NCI-H774 (cell line): ENCODE data around the gene PRG2.
A peak's percentile ranks its signal among the peaks of the same experiment; 100 is the strongest.
"Not testable (repeated sequence)": the region's sequence is repeated elsewhere in the genome, so short reads cannot be mapped to it uniquely, and the experiment has no call there.

Experiments used
- DNase-seq: peaks from one replicate; lab custom pipeline; 2025; lab: John Stamatoyannopoulos, UW

The PRG2 gene

DNA sequence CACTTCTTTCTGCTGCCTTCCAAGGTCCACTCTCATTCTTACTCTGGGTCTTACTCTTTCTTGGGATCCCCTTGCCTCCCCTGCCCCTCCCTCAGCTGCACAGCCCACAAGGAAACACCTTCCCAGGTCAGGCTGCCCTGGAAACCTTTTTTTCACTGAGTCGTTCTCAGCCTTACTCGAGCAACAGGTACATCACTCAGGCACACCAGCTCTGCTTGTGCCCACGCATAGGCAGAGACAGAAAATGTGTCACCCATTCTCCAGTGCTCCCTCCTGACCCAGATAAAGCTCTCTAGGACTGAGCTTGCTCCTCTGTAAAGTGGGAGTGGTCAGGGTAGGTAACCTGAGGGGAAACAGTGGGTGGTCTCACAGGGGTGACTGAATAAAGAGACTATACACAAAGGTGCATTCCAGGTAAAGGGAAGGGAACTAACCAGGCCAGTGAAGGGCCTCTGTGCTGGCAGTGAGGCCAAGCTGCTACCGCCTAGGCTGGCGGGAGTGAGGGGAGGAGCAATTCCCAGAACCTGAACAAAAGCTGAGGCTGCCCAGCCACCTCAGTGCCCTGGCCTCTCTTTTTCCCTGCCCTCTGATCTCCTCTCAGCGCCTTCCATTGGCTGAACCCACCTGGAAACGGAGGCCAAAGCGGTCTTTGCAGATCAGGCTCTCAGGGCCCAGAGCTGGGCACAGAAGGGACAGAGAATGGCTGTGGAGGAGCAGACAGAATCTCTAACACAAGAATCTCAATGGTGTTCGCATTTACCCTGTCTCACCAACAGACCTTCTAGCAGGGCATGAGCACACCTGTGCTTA is 25.4 kb downstream of the PRG2 start:
- DNase-seq = no peak

DNA sequence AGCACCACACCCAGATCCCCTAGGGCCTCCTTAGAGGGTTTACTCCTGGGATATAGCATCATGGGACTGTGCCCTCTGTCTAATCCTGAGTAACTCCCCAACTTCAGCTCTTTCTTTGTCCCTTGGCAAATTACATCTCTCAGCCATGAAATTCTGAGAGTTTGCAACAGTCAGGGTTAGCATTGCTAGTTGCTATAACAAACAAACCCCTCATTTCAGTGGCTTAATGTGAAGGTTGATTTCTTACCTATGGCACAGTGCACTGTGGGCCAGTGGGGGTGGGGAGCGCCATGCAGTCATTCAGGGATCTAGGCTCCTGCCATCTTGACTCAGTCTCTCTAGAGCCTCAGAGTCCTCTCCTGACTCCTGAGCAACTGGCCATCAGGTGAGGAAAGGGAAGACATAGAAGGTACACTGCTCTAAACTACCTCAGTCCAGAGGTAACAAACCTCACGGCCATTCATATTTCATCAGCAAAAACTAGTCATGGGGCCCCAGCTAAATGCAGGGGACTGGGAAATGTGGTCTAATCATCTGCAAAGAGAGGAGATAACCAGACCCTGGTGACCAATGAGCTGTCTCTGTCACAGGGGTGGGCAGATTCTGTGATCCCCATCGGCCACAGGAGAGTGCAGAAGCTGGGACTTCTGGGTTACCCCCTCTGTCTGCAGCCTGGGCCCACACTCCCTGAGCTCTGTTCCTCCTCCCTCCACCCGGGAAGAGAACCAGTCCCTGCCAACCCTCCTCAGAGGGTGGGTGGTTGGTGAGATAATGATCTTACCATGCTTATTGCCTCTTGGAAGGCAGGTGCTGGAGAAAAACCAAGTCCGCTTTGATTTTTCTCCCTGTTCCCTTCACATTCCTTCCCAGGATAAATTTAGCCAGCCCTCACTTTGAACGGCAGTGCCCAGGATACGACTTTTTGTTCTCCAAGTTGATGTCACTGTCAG is 27.0 kb downstream of the PRG2 start:
- no peak for DNase-seq

DNA sequence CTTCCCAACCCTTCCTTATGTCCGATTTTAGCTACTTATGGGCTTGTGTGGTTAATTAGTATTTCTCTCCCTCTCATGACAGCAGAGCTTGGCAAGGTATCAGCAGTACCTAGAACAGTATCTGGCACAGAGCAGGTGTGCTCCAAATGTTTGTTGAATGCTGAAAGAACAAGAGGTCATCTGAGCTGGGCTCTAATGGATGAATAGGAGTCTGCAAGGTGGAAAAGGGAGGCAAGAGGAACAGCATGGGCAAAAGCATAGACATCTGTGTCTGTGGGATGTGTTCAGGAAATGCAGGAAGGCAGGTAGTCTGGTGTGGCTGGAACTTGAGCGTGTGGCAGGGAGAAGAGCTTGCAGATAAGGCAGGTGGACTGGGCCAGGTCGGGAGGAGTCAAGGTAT is 28.5 kb downstream of the PRG2 start:
- DNase-seq = no peak

DNA sequence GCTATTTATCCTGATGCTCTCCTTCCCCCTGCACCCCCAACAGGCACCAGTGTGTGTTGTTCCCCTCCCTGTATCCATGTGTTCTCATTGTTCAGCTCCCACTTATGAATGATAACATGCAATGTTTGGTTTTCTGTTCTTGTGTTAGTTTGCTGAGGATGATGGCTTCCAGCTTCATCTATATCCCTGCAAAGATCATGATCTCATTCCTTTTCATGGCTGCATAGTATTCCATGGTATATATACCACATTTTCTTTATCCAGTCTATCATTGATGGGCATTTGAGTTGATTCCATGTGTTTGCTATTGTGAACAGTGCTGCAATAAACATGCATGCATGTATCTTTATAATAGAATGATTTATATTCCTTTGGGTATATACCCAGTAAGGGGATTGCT is 29.0 kb downstream of the PRG2 start:
- DNase-seq = not testable (repeated sequence)

DNA sequence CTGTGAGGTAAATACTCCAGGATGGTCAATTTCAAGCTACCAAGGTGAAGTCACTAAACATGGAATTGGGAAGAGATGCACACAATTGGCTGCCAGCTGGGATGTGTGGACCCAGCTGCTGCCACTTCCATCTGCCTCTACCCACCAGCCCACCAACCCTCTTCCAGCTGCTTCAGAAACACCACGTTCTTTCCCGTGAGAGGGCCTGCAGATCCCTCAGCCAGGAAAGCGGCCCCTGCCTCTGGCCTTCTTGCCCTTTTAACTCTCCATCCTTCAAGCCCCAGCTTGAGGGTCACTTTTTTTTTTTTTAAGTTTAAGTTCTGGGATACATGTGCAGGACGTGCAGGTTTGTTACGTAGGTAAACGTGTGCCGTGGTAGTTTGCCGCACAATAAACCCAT is 29.5 kb downstream of the PRG2 start:
- no peak for DNase-seq

DNA sequence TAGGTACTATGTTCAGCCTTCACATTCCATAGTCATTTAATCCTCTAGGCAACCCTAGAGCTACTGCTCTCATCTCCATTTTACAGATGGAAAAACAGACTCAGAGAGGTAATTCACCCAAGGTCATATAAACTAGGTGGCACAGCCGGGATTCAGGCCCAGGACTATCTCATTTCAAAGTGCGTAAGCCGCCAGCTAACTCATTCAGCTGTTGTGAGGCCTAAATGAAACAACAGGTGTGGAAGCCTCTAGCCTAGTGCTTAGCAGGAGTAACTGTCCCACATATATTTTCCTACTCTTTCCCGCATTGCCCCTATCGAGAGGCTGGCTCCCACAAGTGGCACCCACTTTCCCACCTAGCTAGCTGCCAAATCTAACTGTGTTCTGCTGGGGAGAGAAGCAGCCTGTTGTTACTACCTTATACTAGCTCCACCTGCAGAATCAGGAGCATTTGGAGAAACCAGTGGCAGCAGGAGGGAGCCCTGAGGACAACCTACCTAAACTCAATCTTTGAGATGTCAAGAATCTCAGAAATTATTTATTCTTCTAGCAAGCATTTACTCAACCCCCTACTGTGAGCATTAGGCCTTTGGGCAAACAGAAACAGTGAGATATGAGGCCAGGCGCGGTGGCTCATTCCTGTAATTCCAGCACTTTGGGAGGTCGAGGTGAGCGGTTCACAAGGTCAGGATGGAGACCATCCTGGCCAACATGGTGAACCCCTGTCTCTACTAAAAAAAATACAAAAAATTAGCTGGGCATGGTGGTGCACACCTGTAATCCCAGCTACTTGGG is 30.4 kb downstream of the PRG2 start:
- no peak for DNase-seq

DNA sequence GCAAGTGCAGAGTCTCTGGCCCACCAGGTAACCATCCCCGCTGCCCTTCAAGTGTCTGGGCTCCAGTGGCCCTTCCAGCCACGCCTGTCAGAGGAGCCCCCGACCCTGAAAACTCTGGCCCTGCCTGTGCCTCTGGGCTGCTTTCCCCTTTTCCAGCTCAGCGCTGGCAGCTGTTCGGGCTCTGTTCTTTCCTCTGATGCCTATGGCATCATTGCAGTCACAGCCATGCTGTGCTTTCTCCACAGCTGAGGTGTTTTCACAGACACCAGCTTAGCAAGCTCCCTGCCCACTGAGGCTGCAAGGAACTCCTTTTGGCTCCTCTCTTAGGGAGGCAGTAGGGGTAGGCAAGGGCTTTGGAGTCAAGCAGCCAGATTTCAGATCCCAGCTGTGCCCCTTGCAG is 31.1 kb downstream of the PRG2 start:
- no peak for DNase-seq

DNA sequence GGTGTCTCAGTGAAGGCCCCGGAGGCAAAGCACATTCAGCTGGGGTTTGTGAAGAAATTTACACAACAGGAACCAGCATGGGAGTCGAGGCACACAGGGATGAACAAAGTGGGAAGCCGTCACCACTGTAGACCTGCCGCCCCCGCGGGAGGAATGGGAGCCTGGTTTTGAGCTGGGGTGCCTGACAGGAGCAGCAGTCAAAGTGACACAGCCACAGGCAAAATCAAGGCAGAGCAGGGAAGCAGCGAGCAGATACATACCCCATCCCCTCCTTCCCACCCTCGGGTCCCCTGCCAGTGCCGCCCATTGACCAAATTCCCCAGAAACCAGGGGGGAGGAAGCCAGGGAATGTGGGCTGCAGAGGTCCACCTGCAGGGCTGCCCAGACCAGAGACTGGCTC is 31.5 kb downstream of the PRG2 start:
- no peak for DNase-seq

DNA sequence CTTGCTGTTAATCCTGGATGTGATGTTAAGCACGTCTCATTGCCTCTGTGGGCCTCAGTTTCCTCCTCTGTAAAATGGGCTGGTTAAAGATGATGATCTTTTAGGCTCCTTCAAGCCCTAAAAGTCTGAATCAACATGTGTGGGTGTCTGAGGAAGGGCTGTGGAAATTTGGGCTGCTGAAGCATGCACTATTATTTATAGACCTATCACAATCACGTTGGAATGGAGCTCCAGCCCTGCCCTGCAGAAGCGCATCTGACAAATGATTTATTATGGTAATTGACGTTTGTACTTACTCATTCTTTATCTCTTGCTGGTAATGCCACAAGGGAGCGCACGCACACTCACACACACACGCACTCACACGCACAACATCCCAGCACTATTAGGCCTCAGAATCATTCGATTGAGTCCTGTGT is 31.9 kb downstream of the PRG2 start:
- no peak for DNase-seq

DNA sequence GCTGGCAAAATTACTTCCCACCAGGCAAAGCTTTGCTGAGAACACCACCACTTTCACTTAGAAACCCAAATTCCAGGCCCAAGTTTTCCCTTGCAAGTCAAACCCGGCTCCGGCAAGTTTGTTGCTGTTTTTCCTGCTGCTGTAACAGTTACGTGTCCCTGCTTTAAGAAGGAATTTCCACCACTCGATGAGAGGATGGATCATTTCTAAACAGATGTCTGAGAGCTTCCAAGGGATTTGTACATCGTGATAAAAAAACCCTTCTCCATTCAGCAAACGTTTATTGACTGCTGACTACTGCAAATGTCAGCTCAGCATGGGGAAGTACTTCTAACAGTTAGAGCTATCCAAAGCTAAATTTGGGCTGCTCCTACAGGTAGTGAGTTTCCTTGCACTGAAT is 32.6 kb downstream of the PRG2 start:
- DNase-seq = no peak

DNA sequence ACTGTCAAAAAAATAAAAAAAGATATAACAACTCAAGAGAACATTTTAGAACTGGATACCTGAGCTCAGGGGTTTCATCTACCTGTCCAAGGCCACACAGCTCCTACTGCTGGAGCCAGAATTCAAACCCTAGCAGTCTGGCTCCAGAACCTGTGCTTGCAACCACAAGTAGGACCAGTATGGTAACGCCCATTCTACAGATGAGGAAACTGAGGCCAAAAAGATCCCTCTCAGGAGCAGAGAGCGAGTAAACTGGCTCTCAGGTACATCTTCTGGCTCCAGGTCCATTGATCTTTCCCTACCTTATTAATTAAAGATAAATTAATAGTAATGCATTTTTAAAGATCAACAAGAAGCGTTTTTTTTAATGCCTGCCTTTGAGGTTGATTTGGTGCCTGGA is 33.1 kb downstream of the PRG2 start:
- no peak for DNase-seq

DNA sequence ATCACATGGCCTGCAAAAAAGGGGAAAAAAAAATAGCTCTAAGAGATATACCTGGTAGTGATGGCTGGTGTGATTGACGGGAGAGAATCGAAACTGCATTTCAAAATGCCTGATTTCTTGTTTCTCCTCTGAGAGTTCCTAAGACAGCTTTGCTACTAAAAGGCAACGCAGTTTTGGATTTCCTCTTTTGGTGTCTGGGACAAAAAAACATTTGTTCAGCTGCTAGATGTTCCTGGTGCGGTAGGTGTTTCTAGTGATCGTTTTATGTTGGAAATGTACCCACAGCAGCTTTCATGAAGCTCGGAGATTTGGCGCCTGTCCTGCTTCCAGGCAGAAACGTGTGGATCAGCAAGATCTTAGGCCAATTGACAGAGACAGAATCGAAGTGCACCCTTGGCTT is 34.2 kb downstream of the PRG2 start:
- DNase-seq = no peak

DNA sequence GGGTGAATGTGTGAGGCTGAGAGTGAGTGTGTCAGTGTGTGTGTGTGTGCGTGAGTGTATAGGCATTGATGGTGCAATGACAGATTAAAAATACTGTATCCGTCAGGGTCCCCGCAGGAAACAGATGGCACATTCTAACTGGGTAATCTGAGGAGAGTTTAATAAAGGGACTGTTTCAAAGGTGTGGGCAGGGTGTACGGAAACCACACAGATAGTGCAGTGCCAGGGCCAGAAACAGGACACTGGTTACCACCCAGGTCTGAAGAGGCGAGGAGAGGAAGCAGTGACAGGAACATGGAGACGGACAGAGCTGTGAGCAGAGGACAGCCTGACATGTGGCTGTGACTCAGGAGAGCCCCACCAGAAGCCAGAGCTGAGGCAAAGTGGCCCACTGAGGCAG is 35.8 kb downstream of the PRG2 start:
- DNase-seq = no peak

DNA sequence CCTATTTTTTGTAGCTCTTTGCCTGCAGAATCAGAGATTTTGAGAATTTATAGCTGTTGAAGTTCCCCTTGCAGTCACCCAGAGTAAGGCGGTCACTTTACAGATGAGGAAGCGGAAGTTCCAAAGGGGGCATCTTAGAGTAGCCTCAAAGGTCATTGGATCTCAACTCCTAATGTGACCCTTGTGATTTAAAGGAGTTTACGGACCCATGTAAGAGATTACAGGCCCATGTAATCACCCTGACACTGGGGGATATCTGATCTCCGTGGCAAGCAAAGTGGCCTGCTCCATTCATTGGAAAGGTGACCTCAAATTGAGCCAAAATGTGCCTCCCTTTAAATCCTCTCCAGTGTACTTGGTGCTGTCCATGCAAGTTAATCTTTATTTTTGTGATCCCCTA is 36.6 kb downstream of the PRG2 start:
- DNase-seq = no peak

DNA sequence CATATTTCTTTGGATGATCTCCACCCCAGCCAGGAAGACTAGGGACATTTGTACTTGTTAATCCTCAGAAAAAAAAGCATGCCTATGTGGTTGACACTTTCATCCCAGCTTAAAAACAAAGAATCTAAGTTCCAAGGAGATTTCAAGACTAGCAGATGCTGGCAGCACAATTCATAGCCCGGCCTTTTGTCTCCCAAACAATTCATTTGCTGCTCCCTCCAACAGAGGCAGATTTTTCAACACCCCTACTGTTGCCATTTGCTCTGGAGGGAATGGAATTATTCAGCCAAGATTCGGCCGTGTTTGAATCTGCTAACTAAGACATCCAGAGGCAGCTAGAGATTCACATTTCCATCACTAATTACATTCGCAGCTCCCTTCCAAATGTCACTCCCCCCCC is 37.0 kb downstream of the PRG2 start:
- DNase-seq = no peak

DNA sequence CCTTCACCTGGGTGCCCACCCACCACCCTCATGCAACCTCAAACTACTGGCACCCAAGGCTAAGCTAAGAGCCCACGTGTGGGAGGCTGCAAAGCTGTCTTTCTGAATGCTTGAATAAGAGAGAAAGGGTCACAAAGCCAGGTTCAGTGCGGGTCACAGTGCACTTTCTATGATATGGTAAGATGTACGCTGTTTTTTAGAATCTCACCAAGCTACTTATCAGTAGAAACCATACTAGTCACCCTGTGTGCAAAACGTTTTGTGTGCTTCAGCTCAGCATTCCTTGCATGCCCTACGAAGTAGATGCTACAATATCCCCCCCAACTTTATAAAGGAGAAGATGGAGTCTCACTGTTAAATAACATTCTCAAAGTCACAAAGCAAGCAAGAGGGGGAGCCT is 37.4 kb downstream of the PRG2 start:
- DNase-seq = no peak

DNA sequence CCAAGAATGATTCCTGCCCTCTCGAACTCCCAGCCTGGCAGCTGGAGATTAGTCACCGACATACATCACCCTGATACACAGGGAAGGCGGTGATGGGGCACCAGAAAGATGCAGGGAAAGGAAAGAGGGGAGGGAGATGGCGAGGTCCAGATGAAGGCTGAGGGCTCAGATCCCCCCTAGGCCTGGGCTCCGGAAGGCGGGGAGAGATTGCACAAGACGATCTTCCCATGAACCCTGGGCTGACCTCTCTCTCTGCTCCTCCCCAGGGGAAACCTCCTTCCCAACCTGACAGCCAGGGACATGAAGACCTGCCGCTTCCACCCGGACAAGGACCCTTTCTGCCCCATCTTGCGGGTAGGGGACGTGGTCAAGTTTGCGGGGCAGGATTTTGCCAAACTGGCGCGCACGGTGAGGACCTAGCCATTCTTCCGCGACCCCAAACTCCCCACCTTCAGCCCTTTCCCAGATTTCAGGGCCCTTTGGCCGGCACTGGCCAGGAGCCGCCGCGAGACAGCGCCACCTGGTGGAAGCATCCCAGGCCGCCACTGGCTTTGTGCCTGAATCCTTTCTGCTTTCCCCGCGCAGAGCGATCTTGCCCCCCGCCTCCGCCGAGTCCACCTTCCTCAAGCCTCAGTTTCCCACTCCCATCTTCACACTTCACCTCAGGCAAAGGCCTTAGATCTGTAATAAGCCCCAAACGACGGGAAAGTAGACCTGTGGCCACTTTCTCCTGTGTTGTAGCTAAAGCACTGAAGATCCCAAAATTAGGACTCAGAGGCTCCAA is 40.8 kb downstream of the PRG2 start:
- peak; percentile 30 for DNase-seq

DNA sequence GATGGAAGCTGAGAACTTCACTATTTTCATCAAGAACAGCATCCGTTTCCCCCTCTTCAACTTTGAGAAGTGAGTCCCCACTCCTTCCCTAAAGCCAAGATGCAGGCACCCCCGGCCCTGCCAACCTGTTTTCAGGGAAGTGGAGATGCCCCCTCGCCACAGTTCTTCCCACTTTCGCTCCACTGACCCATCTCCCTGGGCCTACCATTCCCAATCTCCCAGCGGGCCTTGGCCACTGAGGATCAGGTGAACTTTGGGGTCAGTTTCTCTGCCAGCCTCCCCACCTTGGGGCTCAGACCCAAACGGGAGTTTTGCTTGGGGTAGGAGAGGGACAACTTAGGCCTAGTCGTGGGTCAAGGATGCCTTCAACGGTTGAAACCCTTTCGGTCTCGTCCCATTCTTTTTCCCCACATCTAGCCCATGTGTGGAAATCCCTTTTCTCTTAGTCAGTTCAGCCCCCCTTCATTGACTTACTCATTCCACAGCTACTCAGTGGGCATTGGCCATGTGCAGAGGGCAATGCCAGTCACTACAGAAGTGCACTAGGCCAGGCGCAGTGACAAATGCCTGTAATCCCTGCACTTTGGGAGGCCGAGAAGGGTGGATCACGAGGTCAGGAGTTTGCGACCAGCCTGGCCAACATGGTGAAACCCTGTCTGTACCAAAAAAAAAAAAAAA is 41.7 kb downstream of the PRG2 start:
- DNase-seq = no peak

DNA sequence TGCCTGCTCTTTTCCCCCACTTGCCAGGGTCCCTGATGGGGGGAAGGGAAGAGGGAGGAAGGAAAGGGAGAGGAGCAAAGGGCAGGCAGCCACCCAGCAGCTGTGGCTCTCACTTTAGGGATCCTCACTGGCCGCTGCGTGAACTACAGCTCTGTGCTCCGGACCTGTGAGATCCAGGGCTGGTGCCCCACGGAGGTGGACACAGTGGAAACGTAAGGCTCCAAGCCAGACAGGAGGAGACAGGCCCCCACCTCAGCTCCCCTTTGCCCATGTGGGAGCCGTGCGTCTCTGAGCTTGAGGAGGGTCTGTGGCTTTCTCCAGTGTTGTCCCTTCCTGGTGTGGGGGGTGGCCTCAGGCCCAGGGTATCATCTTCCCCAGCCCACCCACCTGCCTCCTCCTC is 42.4 kb downstream of the PRG2 start:
- no peak for DNase-seq

DNA sequence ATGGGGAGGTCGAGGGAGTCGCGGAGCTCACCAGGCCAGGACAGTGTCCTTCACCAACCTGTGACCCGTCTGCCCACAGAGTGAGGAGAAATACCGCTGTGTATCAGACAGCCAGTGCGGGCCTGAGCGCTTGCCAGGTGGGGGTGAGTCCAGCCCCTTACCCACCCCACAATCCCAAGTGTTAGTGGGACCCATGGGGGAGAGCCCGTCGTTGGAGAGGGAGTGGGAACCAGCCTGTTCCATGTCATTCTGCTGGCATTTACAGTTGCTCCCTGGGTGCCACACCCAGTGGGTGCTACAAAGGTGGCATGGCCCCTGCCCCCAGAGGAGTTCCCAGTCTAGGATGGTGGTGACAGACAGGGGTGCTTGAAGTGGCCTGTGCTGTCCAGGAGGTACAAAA is 43.1 kb downstream of the PRG2 start:
- no peak for DNase-seq
